Astrocyte (in vitro differentiated cells and primary cell): ENCODE measurements around the gene PMF1. TPM values are rescaled to one million over a fixed set of nuclear protein-coding genes. Genes with fewer than 3 reads are reported as not detected.

Experiments used
- DNase-seq: peaks from one replicate; pipeline ENCODE4 v3.0.0-alpha.2; 2010; ENCODE audit warnings: low read depth
- FAIRE-seq: peaks from 2 replicates; lab custom pipeline; 2011; peaks lifted over from hg19 to GRCh38; lab: Jason Lieb, UNC
- H2AFZ ChIP-seq: 2 replicates; pipeline ENCODE4 v1.6.0; 2012; ENCODE audit warnings: low read depth, low read length, inconsistent platforms
- H3K27ac ChIP-seq: 2 replicates; pipeline ENCODE4 v1.5.1; 2011; ENCODE audit warnings: low read depth, low read length, inconsistent platforms
- H3K27me3 ChIP-seq: 2 replicates; pipeline ENCODE4 v1.6.0; 2011; ENCODE audit warnings: low read length, inconsistent platforms; ENCODE audit not compliant: insufficient read depth
- H3K36me3 ChIP-seq: 2 replicates; pipeline ENCODE4 v1.5.1; 2011; ENCODE audit warnings: low read length, inconsistent platforms; ENCODE audit not compliant: insufficient read depth
- H3K4me1 ChIP-seq: 2 replicates; pipeline ENCODE4 v1.5.1; 2011; ENCODE audit warnings: low read length, inconsistent platforms; ENCODE audit not compliant: insufficient read depth
- H3K4me2 ChIP-seq: 2 replicates; pipeline ENCODE4 v1.6.0; 2012; ENCODE audit warnings: low read length, inconsistent platforms
- H3K4me3 ChIP-seq: 2 replicates; pipeline ENCODE4 v1.5.1; 2011; ENCODE audit warnings: low read depth, mild to moderate bottlenecking, low read length, inconsistent platforms; ENCODE audit not compliant: insufficient read depth
- H3K79me2 ChIP-seq: 2 replicates; pipeline ENCODE4 v1.6.0; 2012; ENCODE audit warnings: mild to moderate bottlenecking, low read length, inconsistent platforms; ENCODE audit not compliant: insufficient read depth
- H3K9ac ChIP-seq: 2 replicates; pipeline ENCODE4 v1.6.0; 2012; ENCODE audit warnings: mild to moderate bottlenecking, low read length, inconsistent platforms
- H3K9me3 ChIP-seq: 2 replicates; pipeline ENCODE4 v1.5.1; 2012; ENCODE audit warnings: low read depth, mild to moderate bottlenecking, low read length, inconsistent platforms; ENCODE audit not compliant: insufficient read depth
- H4K20me1 ChIP-seq: 2 replicates; pipeline ENCODE4 v1.6.0; 2012; ENCODE audit warnings: low read length, inconsistent platforms; ENCODE audit not compliant: insufficient read depth
- H3K27ac Mint-ChIP-seq: one replicate; pipeline ENCODE4 v1.8.0; 2021; ENCODE audit warnings: mild to moderate bottlenecking, mixed read lengths; ENCODE audit not compliant: unreplicated experiment
- H3K27me3 Mint-ChIP-seq: one replicate; pipeline ENCODE4 v1.8.0; 2021; ENCODE audit warnings: low read depth, mixed read lengths; ENCODE audit not compliant: unreplicated experiment
- H3K36me3 Mint-ChIP-seq: one replicate; pipeline ENCODE4 v1.8.0; 2021; ENCODE audit warnings: low read depth, mixed read lengths; ENCODE audit not compliant: unreplicated experiment
- H3K4me1 Mint-ChIP-seq: one replicate; pipeline ENCODE4 v1.8.0; 2021; ENCODE audit warnings: low read depth, mixed read lengths; ENCODE audit not compliant: unreplicated experiment
- H3K4me3 Mint-ChIP-seq: one replicate; pipeline ENCODE4 v1.8.0; 2021; ENCODE audit warnings: mild to moderate bottlenecking, moderate library complexity, mixed read lengths; ENCODE audit not compliant: unreplicated experiment
- H3K9me3 Mint-ChIP-seq: one replicate; pipeline ENCODE4 v1.8.0; 2021; ENCODE audit warnings: mild to moderate bottlenecking, mixed read lengths; ENCODE audit not compliant: unreplicated experiment
- EZH2 ChIP-seq: IDR thresholded peaks from 2 replicates; pipeline ENCODE4 v1.6.1; 2012; ENCODE audit warnings: mild to moderate bottlenecking, low read length, inconsistent platforms; ENCODE audit not compliant: insufficient read depth
- total RNA-seq: library from RNA; stranded (reverse); gene quantifications from 2 replicates; pipeline ENCODE4 v1.2.1, GENCODE V29; 2021
- TF ChIP-seq, protein P1 (sequence below): IDR thresholded peaks from 2 replicates; pipeline ENCODE4 v1.5.1; 2011; ENCODE audit warnings: low read depth, mild to moderate bottlenecking, inconsistent platforms, low read length, moderate library complexity; ENCODE audit not compliant: insufficient read depth

PMF1 gene
- total RNA-seq, 1 donor from 2014 or later = 29.9 TPM

GRCh38 chr1:156245451-156246232 is 32.8 kb downstream of the PMF1 start:
- Mint-ChIP-seq H3K27ac (no peak overlapping the region), H3K4me3 (no peak overlapping the region), H3K36me3 (peaks cover 2% of the 10 kb centered on the region), H3K27me3 (peaks cover 5% of the 10 kb centered on the region), H3K9me3 (no peaks in the 10 kb centered on the region), H3K4me1 (peaks cover 3% of the 10 kb centered on the region)
- Histone ChIP-seq H3K36me3 (peaks cover 4% of the 10 kb centered on the region), H3K4me1 (peaks cover 26% of the 10 kb centered on the region), H3K9me3 (no peaks in the 10 kb centered on the region), H3K27ac (no peak overlapping the region), H3K27me3 (peaks cover 2% of the 10 kb centered on the region), H3K9ac (peak overlapping the region; percentile 27), H2AFZ (peak overlapping the region; percentile 26), H3K79me2 (no peaks in the 10 kb centered on the region), H3K4me2 (peak overlapping the region; percentile 80), H3K4me3 (peak overlapping the region; percentile 14), H4K20me1 (peaks cover 10% of the 10 kb centered on the region)
- FAIRE-seq = no peak
- TF ChIP-seq, protein P1, sequence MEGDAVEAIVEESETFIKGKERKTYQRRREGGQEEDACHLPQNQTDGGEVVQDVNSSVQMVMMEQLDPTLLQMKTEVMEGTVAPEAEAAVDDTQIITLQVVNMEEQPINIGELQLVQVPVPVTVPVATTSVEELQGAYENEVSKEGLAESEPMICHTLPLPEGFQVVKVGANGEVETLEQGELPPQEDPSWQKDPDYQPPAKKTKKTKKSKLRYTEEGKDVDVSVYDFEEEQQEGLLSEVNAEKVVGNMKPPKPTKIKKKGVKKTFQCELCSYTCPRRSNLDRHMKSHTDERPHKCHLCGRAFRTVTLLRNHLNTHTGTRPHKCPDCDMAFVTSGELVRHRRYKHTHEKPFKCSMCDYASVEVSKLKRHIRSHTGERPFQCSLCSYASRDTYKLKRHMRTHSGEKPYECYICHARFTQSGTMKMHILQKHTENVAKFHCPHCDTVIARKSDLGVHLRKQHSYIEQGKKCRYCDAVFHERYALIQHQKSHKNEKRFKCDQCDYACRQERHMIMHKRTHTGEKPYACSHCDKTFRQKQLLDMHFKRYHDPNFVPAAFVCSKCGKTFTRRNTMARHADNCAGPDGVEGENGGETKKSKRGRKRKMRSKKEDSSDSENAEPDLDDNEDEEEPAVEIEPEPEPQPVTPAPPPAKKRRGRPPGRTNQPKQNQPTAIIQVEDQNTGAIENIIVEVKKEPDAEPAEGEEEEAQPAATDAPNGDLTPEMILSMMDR = no peak
- peak; percentile 42 for TF ChIP-seq EZH2
- no peak for DNase-seq

GRCh38 chr1:156246241-156246780 is 33.5 kb downstream of the PMF1 start:
- peaks cover 5% of the 10 kb centered on the region for H3K27me3 Mint-ChIP-seq
- peaks cover 2% of the 10 kb centered on the region for H3K27me3 ChIP-seq
- FAIRE-seq (no peak), DNase-seq (no peak)
- TF ChIP-seq EZH2 = no peak
- TF ChIP-seq, protein P1 = no peak
- no peak overlapping the region for H2AFZ ChIP-seq
- H3K4me1 ChIP-seq = peaks cover 22% of the 10 kb centered on the region
- H3K4me1 Mint-ChIP-seq = peaks cover 3% of the 10 kb centered on the region
- H3K4me2 ChIP-seq = peak overlapping the region; percentile 80
- H3K9me3 Mint-ChIP-seq = no peaks in the 10 kb centered on the region
- peak overlapping the region; percentile 27 for H3K9ac ChIP-seq
- H4K20me1 ChIP-seq = peaks cover 14% of the 10 kb centered on the region
- peaks cover 10% of the 10 kb centered on the region for H3K36me3 ChIP-seq
- H3K36me3 Mint-ChIP-seq = no peaks in the 10 kb centered on the region
- H3K27ac ChIP-seq = no peak overlapping the region
- H3K9me3 ChIP-seq = no peaks in the 10 kb centered on the region
- H3K4me3 Mint-ChIP-seq = no peak overlapping the region
- H3K4me3 ChIP-seq = peak overlapping the region; percentile 14
- H3K27ac Mint-ChIP-seq = no peak overlapping the region
- no peaks in the 10 kb centered on the region for H3K79me2 ChIP-seq
